ENCODE results near the gene SLC38A1. TPM values are rescaled to one million over a fixed set of nuclear protein-coding genes. Genes with fewer than 3 reads are reported as not detected.

The SLC38A1 gene
- total RNA-seq, 1 experiment from 2014 or later: 155 TPM

GRCh38 chr12:46152456-46152855 lies 116.4 kb downstream of the SLC38A1 start (continued):
- TF ChIP-seq ELF1 (IDR thresholded peaks at IDR 0.05; ENCODE audit: borderline replicate concordance, low read depth) (no peak), SRF (IDR thresholded peaks at IDR 0.05; ENCODE audit: low read depth) (no peak)

GRCh38 chr12:46150735-46151134 lies 118.1 kb downstream of the SLC38A1 start:
- ATAC-seq: no peak
- Histone ChIP-seq H3K4me1 (ENCODE audit: control insufficient read depth in 1 of 2, insufficient read depth in 2 of 2, low read length in 2 of 2) (peaks cover 2 to 6% of the 10 kb centered on the region in 2 experiments; a peak in 2 of 4 replicates), H3K9me3 (ENCODE audit: control insufficient read depth in 1 of 2, insufficient read depth in 1 of 2, low read depth in 1 of 2, low read length in 2 of 2) (no peaks in the 10 kb centered on the region), H4K20me1 (ENCODE audit: insufficient read depth) (no peaks in the 10 kb centered on the region), H3K79me2 (ENCODE audit: insufficient read depth, low read length) (no peaks in the 10 kb centered on the region), H3K4me3 (replicated peaks in 1 of 2; ENCODE audit: low read depth in 1 of 2, low read length in 2 of 2) (no peak overlapping the region), H3K9ac (ENCODE audit: low read length) (no peak overlapping the region), H2AFZ (ENCODE audit: low read depth, low read length, poor library complexity, severe bottlenecking) (no peak overlapping the region), H3K36me3 (ENCODE audit: control insufficient read depth in 1 of 2, insufficient read depth in 2 of 2, low read length in 2 of 2) (no peaks in the 10 kb centered on the region), H3K27ac (ENCODE audit: low read depth, low read length) (no peak overlapping the region), H3K4me2 (ENCODE audit: low read length) (no peak overlapping the region), H3K27me3 (ENCODE audit: insufficient read depth, low read length) (no peaks in the 10 kb centered on the region), H3K9me2 (ENCODE audit: insufficient read depth) (no peaks in the 10 kb centered on the region)
- intact Hi-C loops (cut with micrococcal nuclease): loop anchor here (5.0 kb wide), 1 partner anchor 207 kb away; no protein-coding TSS in a partner anchor
- ChIA-PET POLR2A (no interaction called here), RAD21 (ENCODE audit: low non-redundant PET in 1 of 2, low total read pairs in 2 of 2, uncharacterized antibody in 2 of 2, unreplicated experiment in 2 of 2) (no interaction called here), CTCF (no interaction called here)
- BruUV-seq (replicated peaks): no TSS peak
- no peak for TF ChIP-seq CBX3 (IDR thresholded peaks at IDR 0.05; ENCODE audit: low read depth)
- TF ChIP-seq ELF1 (IDR thresholded peaks at IDR 0.05; ENCODE audit: borderline replicate concordance, low read depth): no peak
- no peak for TF ChIP-seq CEBPB (IDR thresholded peaks at IDR 0.05; ENCODE audit: low read depth)
- TF ChIP-seq SIN3A (IDR thresholded peaks at IDR 0.05; ENCODE audit: low read depth): no peak
- no peak for TF ChIP-seq TCF7L2 (IDR thresholded peaks at IDR 0.05; ENCODE audit: borderline replicate concordance, extremely low read depth, insufficient read depth, insufficient read length)
- no peak for TF ChIP-seq JUND (IDR thresholded peaks at IDR 0.05)
- TF ChIP-seq ZNF274 (IDR thresholded peaks at IDR 0.05; ENCODE audit: low read depth, low read length): no peak
- no peak for TF ChIP-seq REST (IDR thresholded peaks at IDR 0.05; ENCODE audit: low read depth)
- TF ChIP-seq ZFX (IDR thresholded peaks at IDR 0.05): no peak
- TF ChIP-seq MAX (IDR thresholded peaks at IDR 0.05): no peak
- no peak for TF ChIP-seq POLR2A (IDR thresholded peaks at IDR 0.05; ENCODE audit: borderline replicate concordance, extremely low read depth, insufficient read depth, insufficient read length)
- TF ChIP-seq EZH2 (IDR thresholded peaks at IDR 0.05): no peak
- TF ChIP-seq POLR2AphosphoS5 (IDR thresholded peaks at IDR 0.05; ENCODE audit: low read depth, low read length): no peak
- TF ChIP-seq FOSL1 (IDR thresholded peaks at IDR 0.05; ENCODE audit: low read depth): no peak
- no peak for TF ChIP-seq SRF (IDR thresholded peaks at IDR 0.05; ENCODE audit: low read depth)
- no peak for DNase-seq (ENCODE audit: low read depth, low spot score)

Measured in HCT116 (cell line).